CD4-positive, alpha-beta T cell (primary cell): ENCODE data around the gene KCNB1. TPM values are rescaled to one million over a fixed set of nuclear protein-coding genes. Genes with fewer than 3 reads are reported as not detected.

ENCODE experiments used
- ATAC-seq: fragments of 200-7000 bp; cut with Tn5 transposase; one replicate; pipeline ENCODE4 v1.10.0; 2022; ENCODE audit warnings: mild to moderate bottlenecking; ENCODE audit not compliant: poor library complexity
- CTCF ChIA-PET: fragments of 350-600 bp; sonication (Branson Sonifier 250); formaldehyde crosslinking; loops from one replicate; lab custom pipeline; 2021; ENCODE audit warnings: antibody characterized with exemption, inconsistent platforms; lab: Charles Lee
- POLR2A ChIA-PET: fragments of 350-600 bp; sonication (Branson Sonifier 250); formaldehyde crosslinking; loops from one replicate; lab custom pipeline; 2021; ENCODE audit warnings: antibody characterized with exemption, inconsistent platforms; lab: Charles Lee
- DNase-seq, 14 experiments: peaks; one replicate each; pipeline ENCODE4 v3.0.0-alpha.2; 2013 to 2020; ENCODE audit warnings: mixed read lengths in 2 of 14
- H3K27ac ChIP-seq, 2 donors: one replicate each; pipeline versions ENCODE4 v1.5.1 to v1.7.0; 2013; ENCODE audit warnings: low read length in 2 of 2, low read depth in 1 of 2, mild to moderate bottlenecking in 1 of 2
- H3K27me3 ChIP-seq, 2 experiments: 1 replicate in 1 of 2; 2 replicates in 1 of 2; pipeline versions ENCODE4 v1.6.1 to v1.7.0; 2013; ENCODE audit warnings: low read length in 2 of 2, control low read depth in 1 of 2, mild to moderate bottlenecking in 1 of 2, moderate library complexity in 1 of 2; ENCODE audit not compliant: insufficient read depth in 2 of 2, control insufficient read depth in 1 of 2
- H3K36me3 ChIP-seq: one replicate; pipeline ENCODE4 v1.6.1; 2013; ENCODE audit warnings: low read length, control low read depth; ENCODE audit not compliant: insufficient read depth
- H3K4me1 ChIP-seq: one replicate; pipeline ENCODE4 v1.6.1; 2013; ENCODE audit warnings: low read length, control low read depth; ENCODE audit not compliant: insufficient read depth
- H3K4me3 ChIP-seq: one replicate; pipeline ENCODE4 v1.5.1; 2013; ENCODE audit warnings: mild to moderate bottlenecking, low read length, moderate library complexity
- H3K9me3 ChIP-seq, 2 experiments: 1 replicate in 1 of 2; 2 replicates in 1 of 2; pipeline versions ENCODE4 v1.6.1 to v1.7.0; 2013; ENCODE audit warnings: low read length in 2 of 2, mild to moderate bottlenecking in 2 of 2, control low read depth in 1 of 2, moderate library complexity in 1 of 2; ENCODE audit not compliant: control insufficient read depth in 1 of 2, insufficient read depth in 1 of 2
- H3K27ac Mint-ChIP-seq: one replicate; pipeline ENCODE4 v1.8.0; 2020; ENCODE audit warnings: mixed read lengths
- H3K27me3 Mint-ChIP-seq: one replicate; pipeline ENCODE4 v1.8.0; 2021; ENCODE audit warnings: mixed read lengths
- H3K36me3 Mint-ChIP-seq: one replicate; pipeline ENCODE4 v1.8.0; 2021; ENCODE audit warnings: low read depth, mixed read lengths
- H3K4me1 Mint-ChIP-seq: one replicate; pipeline ENCODE4 v1.8.0; 2021; ENCODE audit warnings: low read depth, mixed read lengths
- H3K4me3 Mint-ChIP-seq: one replicate; pipeline ENCODE4 v1.8.0; 2020; ENCODE audit warnings: mild to moderate bottlenecking, mixed read lengths
- H3K9me3 Mint-ChIP-seq: one replicate; pipeline ENCODE4 v1.8.0; 2020; ENCODE audit warnings: mixed read lengths
- CTCF ChIP-seq: fragments of 200-600 bp; IDR thresholded peaks from one replicate; pipeline ENCODE4 v1.8.0; 2022; ENCODE audit warnings: antibody characterized with exemption, mild to moderate bottlenecking
- intact Hi-C, 2 experiments: fragments of 100-400 bp; cut with DNase I in 1 of 2; cut with micrococcal nuclease in 1 of 2; formaldehyde crosslinking; loops; one replicate each; pipeline versions ENCODE4 v1.15.1 to v1.9.0; 2023 to 2025; cut with DNase I, micrococcal nuclease
- total RNA-seq, 174 experiments: library from RNA in 2 of 174; stranded (reverse) in 2 of 174; gene quantifications; one replicate each; pipeline ENCODE4 v1.2.3 and lab custom pipeline; 2021 to 2026

Gene KCNB1
- total RNA-seq, 2 experiments from 2014 or later = 0.06 to 0.08 TPM

GRCh38 chr20:49460916-49461315 is 21.6 kb downstream of the KCNB1 start:
- DNase-seq (no peak), ATAC-seq (no peak)
- Mint-ChIP-seq H3K4me1 (no peaks in the 10 kb centered on the region), H3K27ac (no peak overlapping the region), H3K4me3 (no peak overlapping the region), H3K27me3 (peaks cover 29% of the 10 kb centered on the region), H3K9me3 (no peaks in the 10 kb centered on the region), H3K36me3 (no peaks in the 10 kb centered on the region)
- ChIA-PET CTCF (no interaction called here), POLR2A (no interaction called here)
- Histone ChIP-seq H3K36me3 (no peaks in the 10 kb centered on the region), H3K27ac (no peak overlapping the region), H3K27me3 (peaks cover 0 to 6% of the 10 kb centered on the region in 2 experiments), H3K4me3 (no peak overlapping the region), H3K9me3 (no peaks in the 10 kb centered on the region), H3K4me1 (no peaks in the 10 kb centered on the region)
- TF ChIP-seq CTCF = no peak
- intact Hi-C loops = no loop called here

- no peaks in the 10 kb centered on the region for H3K36me3 Mint-ChIP-seq
- Histone ChIP-seq H3K27ac (no peak overlapping the region), H3K36me3 (no peaks in the 10 kb centered on the region), H3K4me3 (no peak overlapping the region), H3K9me3 (no peaks in the 10 kb centered on the region), H3K27me3 (peaks cover 0 to 6% of the 10 kb centered on the region in 2 experiments), H3K4me1 (no peaks in the 10 kb centered on the region)
- H3K4me3 Mint-ChIP-seq = no peak overlapping the region
- H3K27me3 Mint-ChIP-seq = peaks cover 25% of the 10 kb centered on the region
- no peak overlapping the region for H3K27ac Mint-ChIP-seq
- no peaks in the 10 kb centered on the region for H3K9me3 Mint-ChIP-seq
- no peak for TF ChIP-seq CTCF
- no peaks in the 10 kb centered on the region for H3K4me1 Mint-ChIP-seq
- ChIA-PET CTCF (no interaction called here), POLR2A (no interaction called here)
- intact Hi-C loops = no loop called here
- DNase-seq = no peak
- ATAC-seq = no peak
Observed at GRCh38 chr20:49460131-49460530, 22.3 kb downstream of the KCNB1 start.

GRCh38 chr20:49459684-49460083 is 22.8 kb downstream of the KCNB1 start:
- intact Hi-C loops = no loop called here
- peaks cover 25% of the 10 kb centered on the region for H3K27me3 Mint-ChIP-seq
- POLR2A ChIA-PET = no interaction called here

More at GRCh38 chr20:49459684-49460083, 22.8 kb downstream of the KCNB1 start:
- H3K27ac Mint-ChIP-seq = no peak overlapping the region
- H3K9me3 Mint-ChIP-seq = no peaks in the 10 kb centered on the region
- no peaks in the 10 kb centered on the region for H3K4me1 Mint-ChIP-seq
- TF ChIP-seq CTCF = no peak
- CTCF ChIA-PET = no interaction called here
- DNase-seq (no peak), ATAC-seq (no peak)
- H3K36me3 Mint-ChIP-seq = no peaks in the 10 kb centered on the region
- Histone ChIP-seq H3K27me3 (peaks cover 0 to 6% of the 10 kb centered on the region in 2 experiments), H3K4me1 (no peaks in the 10 kb centered on the region), H3K9me3 (no peaks in the 10 kb centered on the region), H3K36me3 (no peaks in the 10 kb centered on the region), H3K27ac (no peak overlapping the region), H3K4me3 (no peak overlapping the region)
- no peak overlapping the region for H3K4me3 Mint-ChIP-seq
